GM18505 (cell line): ENCODE measurements around the gene DENND4B.

Experiments
- ATAC-seq: cut with Tn5 transposase; IDR thresholded peaks from one replicate; pipeline ENCODE4 v1.9.1; 2021; ENCODE audit not compliant: unreplicated experiment
- POLR2A ChIP-seq: IDR thresholded peaks from 4 replicates; pipeline ENCODE4 v1.6.1; 2011; ENCODE audit warnings: borderline replicate concordance; ENCODE audit not compliant: insufficient read depth, insufficient read length; ENCODE audit errors: extremely low read depth

The DENND4B gene

GRCh38 chr1:153932156-153933131 is 14.1 kb downstream of the DENND4B start:
- no peak for ATAC-seq
- no peak for TF ChIP-seq POLR2A

GRCh38 chr1:153929981-153930948 is 16.3 kb downstream of the DENND4B start:
- ATAC-seq: no peak
- TF ChIP-seq POLR2A: no peak

DNA sequence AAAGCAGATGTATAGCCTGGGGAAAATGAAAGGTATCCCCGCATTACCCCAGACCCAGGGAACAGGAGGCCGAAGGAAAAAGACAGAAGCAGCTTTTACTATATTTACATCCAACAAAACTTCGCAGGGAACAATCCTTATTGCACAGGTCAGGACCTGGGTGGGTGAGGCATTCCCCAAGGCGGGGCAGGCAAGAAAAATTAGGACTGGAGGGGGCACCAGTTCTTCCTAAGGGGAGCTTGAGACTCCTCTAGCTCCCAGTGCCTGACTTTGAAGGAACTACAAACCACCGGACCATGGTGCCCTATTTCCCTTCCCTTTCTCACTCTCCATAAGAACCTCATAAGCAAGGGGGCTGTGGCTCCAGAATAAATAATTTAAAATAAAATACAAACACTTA is 17.1 kb downstream of the DENND4B start:
- no peak for TF ChIP-seq POLR2A
- no peak for ATAC-seq

- no peak for TF ChIP-seq POLR2A
- ATAC-seq: no peak
These were observed 17.7 kb downstream of the DENND4B start for GRCh38 chr1:153928791-153929341.

GRCh38 chr1:153928245-153928644 is 18.3 kb downstream of the DENND4B start:
- no peak for ATAC-seq
- TF ChIP-seq POLR2A: no peak

DNA sequence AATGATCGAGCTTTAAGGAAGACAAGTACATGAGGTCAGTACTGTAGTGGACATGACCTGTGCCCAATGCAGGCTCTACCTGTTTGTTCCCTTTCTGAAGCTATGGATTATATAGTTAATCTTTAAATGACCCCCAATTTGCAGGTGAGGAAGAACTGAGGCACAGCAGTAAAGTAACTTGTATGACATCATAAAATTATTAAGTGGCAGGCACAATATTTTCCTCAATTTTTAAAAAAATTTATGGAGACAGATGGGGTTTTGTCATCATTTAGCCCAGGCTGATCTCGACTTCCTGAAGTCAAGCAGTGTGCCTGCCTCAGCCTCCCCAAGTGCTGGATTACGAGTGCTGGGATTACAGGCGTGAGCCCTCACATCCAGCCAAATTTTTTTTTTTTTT is 20.1 kb downstream of the DENND4B start:
- no peak for TF ChIP-seq POLR2A
- ATAC-seq: no peak

DNA sequence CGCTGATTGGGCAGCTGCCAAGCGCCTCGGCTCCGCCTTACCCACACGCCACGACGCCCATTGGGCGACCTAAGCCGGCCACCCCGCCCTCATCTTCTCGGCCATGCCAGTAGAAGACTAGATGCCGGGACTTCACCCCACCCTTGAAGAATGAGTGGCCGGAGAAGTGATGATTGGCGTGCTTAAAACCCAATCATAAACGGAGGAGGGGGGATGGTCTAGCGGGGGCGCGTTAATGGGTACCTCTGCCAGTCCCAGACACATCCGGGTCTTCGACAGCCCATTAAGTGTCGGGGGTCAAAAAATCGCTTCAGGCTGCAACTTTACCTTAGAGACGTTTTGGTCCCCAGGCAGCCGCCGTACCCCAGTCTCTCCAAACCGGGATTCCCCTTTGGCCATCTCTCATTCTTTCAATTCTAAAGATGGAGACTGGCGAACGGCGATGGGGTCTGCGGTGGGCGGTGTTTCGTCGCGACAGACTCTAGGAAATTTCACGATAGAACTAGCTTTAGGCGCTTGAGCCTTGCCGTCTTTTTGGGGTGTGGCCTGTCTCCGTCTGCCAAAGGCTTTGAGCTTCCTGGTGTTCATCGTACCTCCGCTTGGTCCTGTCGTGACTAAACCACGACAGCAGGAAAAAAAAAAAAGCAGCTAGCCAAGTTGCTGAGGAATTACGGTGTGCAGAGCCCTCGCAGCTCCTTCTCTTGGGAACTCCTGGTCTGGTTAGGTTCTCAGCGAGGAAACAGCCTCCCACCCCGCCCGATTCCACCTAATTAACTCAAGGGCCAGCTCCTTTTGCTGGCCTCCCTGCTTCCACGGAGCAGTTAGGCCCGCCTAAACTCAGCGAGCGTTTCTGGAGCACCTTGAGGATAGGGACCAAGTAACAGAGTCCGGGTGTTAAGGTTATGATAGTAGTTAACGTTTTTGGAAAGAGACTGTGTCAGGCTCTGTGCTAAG is 23.3 kb downstream of the DENND4B start, which contains the start of gene GATAD2B:
GATAD2B (minus strand) TSS at position 1 of the 954 bp plus-strand sequence. CDS start 94,625 bp downstream, outside the sequence.
- TF ChIP-seq POLR2A: peak; percentile 82
- peak; percentile 85 for ATAC-seq

- peak; percentile 31 for ATAC-seq
These were observed 24.2 kb downstream of the DENND4B start for GRCh38 chr1:153922076-153922971.

DNA sequence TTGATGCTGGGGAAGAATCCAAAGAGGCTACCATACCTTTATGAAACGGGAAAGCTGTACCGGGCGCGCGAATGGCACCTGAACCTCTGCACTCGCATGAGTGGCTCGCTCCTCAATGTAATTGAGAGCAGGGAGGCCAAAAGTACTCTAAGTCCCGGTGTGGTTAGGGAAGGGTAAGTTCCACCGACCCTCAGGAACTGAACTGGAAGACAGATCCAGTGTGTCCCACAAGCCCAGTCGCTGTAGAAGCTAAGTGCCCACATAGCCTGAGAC is 24.8 kb downstream of the DENND4B start:
- no peak for TF ChIP-seq POLR2A
- ATAC-seq: no peak

More at GRCh38 chr1:153922076-153922971, 24.2 kb downstream of the DENND4B start:
- peak; percentile 55 for TF ChIP-seq POLR2A

DNA sequence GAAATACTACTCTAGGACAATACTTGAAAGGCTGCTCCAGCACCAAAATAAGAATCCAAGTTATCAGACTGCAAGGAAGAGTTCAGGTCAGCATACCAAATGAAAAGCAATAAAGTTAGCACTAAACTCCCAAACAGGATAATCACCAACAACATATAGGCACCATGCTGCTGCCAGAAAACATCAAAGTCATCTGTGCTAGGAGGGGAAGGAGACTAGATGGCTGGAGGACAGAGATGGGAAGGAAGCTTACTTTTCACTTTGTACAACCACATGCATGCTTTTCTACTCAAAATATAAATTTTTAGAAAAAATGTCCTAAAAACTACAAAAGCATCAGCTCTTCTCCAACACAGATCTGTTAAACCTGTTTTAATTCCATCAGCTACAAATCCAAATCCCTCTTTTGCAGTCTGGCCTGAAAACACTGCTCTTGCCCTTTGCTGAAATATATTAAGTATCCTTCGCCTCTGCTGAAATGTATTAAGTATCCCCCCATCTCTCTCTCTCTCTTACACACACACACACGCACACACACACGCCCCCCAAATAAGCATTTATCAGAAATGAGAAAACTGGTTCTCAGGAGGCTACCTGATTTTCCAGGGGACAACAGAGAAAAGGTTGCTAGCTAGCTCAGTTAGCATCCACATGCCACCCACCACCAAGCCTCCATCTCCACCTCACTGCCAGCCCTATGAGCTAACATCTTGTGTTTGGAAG is 25.3 kb downstream of the DENND4B start:
- no peak for ATAC-seq
- TF ChIP-seq POLR2A: no peak
